ENCODE results near the gene VRK3. TPM values are rescaled to one million over a fixed set of nuclear protein-coding genes. Genes with fewer than 3 reads are reported as not detected.

The VRK3 gene
- total and polyA plus RNA-seq, 7 donors: 23.8 to 54.7 (median 28.6) TPM

- Histone ChIP-seq H3K9me3 (peaks cover 27% of the 10 kb centered on the region), H3K36me3 (ENCODE audit: insufficient read depth in 1 of 2, low read depth in 1 of 2) (peaks cover 56 to 95% of the 10 kb centered on the region in 2 donors), H3K27me3 (ENCODE audit: insufficient read depth in 3 of 3, low read length in 2 of 3) (no peaks in the 10 kb centered on the region), H3K4me1 (no peaks in the 10 kb centered on the region), H3K4me3 (no peak overlapping the region), H3K27ac (no peak overlapping the region)
- ATAC-seq: no peak
- 76 to 96% (median 91%) methylated on average over 6 of the region's 6 CpGs for WGBS, 3 donors
- no peak for DNase-seq
- intact Hi-C loops (cut with DNase I): no loop called here
- TF ChIP-seq CTCF (IDR thresholded peaks at IDR 0.05): no peak
Measured at GRCh38 chr19:50040967-50041366, 15.8 kb upstream of the VRK3 start.

- TF ChIP-seq CTCF (IDR thresholded peaks at IDR 0.05): no peak
- Histone ChIP-seq H3K27ac (no peak overlapping the region), H3K4me1 (no peaks in the 10 kb centered on the region), H3K27me3 (ENCODE audit: insufficient read depth in 3 of 3, low read length in 2 of 3) (no peaks in the 10 kb centered on the region), H3K36me3 (ENCODE audit: insufficient read depth in 1 of 2, low read depth in 1 of 2) (peaks cover 46 to 93% of the 10 kb centered on the region in 2 donors), H3K4me3 (no peak overlapping the region), H3K9me3 (peaks cover 17% of the 10 kb centered on the region)
- no peak for DNase-seq
- intact Hi-C loops (cut with DNase I): no loop called here
- WGBS, 3 donors: 85 to 95% (median 91%) methylated on average over 3 of the region's 3 CpGs
- ATAC-seq: no peak
Measured at GRCh38 chr19:50039968-50040367, 14.8 kb upstream of the VRK3 start.

- no peak for TF ChIP-seq CTCF (IDR thresholded peaks at IDR 0.05)
- Histone ChIP-seq H3K36me3 (ENCODE audit: insufficient read depth in 1 of 2, low read depth in 1 of 2) (peaks cover 18 to 92% of the 10 kb centered on the region in 2 donors), H3K27me3 (ENCODE audit: insufficient read depth in 3 of 3, low read length in 2 of 3) (no peaks in the 10 kb centered on the region), H3K4me3 (no peak overlapping the region), H3K4me1 (no peaks in the 10 kb centered on the region), H3K27ac (no peak overlapping the region), H3K9me3 (no peaks in the 10 kb centered on the region)
- ATAC-seq: no peak
- intact Hi-C loops (cut with DNase I): no loop called here
- DNase-seq: no peak
- 94 to 97% (median 94%) methylated on average over 3 of the region's 3 CpGs for WGBS, 3 donors
Measured at GRCh38 chr19:50036908-50037307, 11.7 kb upstream of the VRK3 start.

GRCh38 chr19:50030937-50031336 is 5.8 kb upstream of the VRK3 start:
- Histone ChIP-seq H3K27ac (no peak overlapping the region), H3K9me3 (no peaks in the 10 kb centered on the region), H3K4me3 (no peak overlapping the region), H3K27me3 (ENCODE audit: insufficient read depth in 3 of 3, low read length in 2 of 3) (no peaks in the 10 kb centered on the region), H3K4me1 (peaks cover 8% of the 10 kb centered on the region), H3K36me3 (ENCODE audit: insufficient read depth in 1 of 2, low read depth in 1 of 2) (peaks cover 4 to 63% of the 10 kb centered on the region in 2 donors)
- TF ChIP-seq CTCF (IDR thresholded peaks at IDR 0.05): no peak
- ATAC-seq (no peak), DNase-seq (no peak)
- WGBS, 3 donors: 83 to 88% (median 86%) methylated on average over 10 to 11 of the region's 11 CpGs
- intact Hi-C loops (cut with DNase I): no loop called here

GRCh38 chr19:50030225-50030624 is 5.1 kb upstream of the VRK3 start:
- Histone ChIP-seq H3K27ac (no peak overlapping the region), H3K27me3 (ENCODE audit: insufficient read depth in 3 of 3, low read length in 2 of 3) (no peaks in the 10 kb centered on the region), H3K9me3 (no peaks in the 10 kb centered on the region), H3K4me1 (peaks cover 8% of the 10 kb centered on the region), H3K4me3 (no peak overlapping the region), H3K36me3 (ENCODE audit: insufficient read depth in 1 of 2, low read depth in 1 of 2) (peaks cover 4 to 58% of the 10 kb centered on the region in 2 donors)
- no peak for ATAC-seq
- intact Hi-C loops (cut with DNase I): no loop called here
- DNase-seq: no peak
- no peak for TF ChIP-seq CTCF (IDR thresholded peaks at IDR 0.05)
- WGBS, 3 donors: 81 to 93% (median 90%) methylated on average over 6 of the region's 6 CpGs

Data from psoas muscle (tissue), 8 donors.